GM21529 (cell line): ENCODE measurements around the gene TOMM70.
A peak's percentile ranks its signal among the peaks of the same experiment; 100 is the strongest.

Source experiments
- ATAC-seq: cut with Tn5 transposase; IDR thresholded peaks from one replicate; pipeline ENCODE4 v1.9.1; 2021; ENCODE audit not compliant: unreplicated experiment

Gene TOMM70

GRCh38 chr3:100412912-100413590 is 12.2 kb upstream of the TOMM70 start:
- no peak for ATAC-seq

GRCh38 chr3:100411091-100411982 is 10.4 kb upstream of the TOMM70 start:
- ATAC-seq = no peak

- no peak for ATAC-seq
These were observed 7.2 kb upstream of the TOMM70 start for GRCh38 chr3:100407977-100408532.

- no peak for ATAC-seq
These were observed 6.3 kb upstream of the TOMM70 start for GRCh38 chr3:100407164-100407563.

GRCh38 chr3:100404250-100404548 is 3.3 kb upstream of the TOMM70 start:
- no peak for ATAC-seq

GRCh38 chr3:100403362-100404249 is 2.7 kb upstream of the TOMM70 start:
- no peak for ATAC-seq

GRCh38 chr3:100402891-100403290 is 2.0 kb upstream of the TOMM70 start:
- no peak for ATAC-seq

GRCh38 chr3:100402256-100402655 is 1.4 kb upstream of the TOMM70 start:
- no peak for ATAC-seq

- peak; percentile 13 for ATAC-seq
These were observed 769 bp upstream of the TOMM70 start for GRCh38 chr3:100401674-100402041.

GRCh38 chr3:100400419-100400779 is 490 bp downstream of the TOMM70 start:
- peak; percentile 11 for ATAC-seq

GRCh38 chr3:100399341-100400071 is 1.4 kb downstream of the TOMM70 start:
- no peak for ATAC-seq

- no peak for ATAC-seq
These were observed 3.9 kb downstream of the TOMM70 start for GRCh38 chr3:100396967-100397366.

- ATAC-seq = no peak
These were observed 5.0 kb downstream of the TOMM70 start for GRCh38 chr3:100395679-100396431.

GRCh38 chr3:100389025-100389424 is 11.9 kb downstream of the TOMM70 start:
- ATAC-seq = no peak

- ATAC-seq = no peak
These were observed 14.3 kb downstream of the TOMM70 start for GRCh38 chr3:100386437-100387074.

GRCh38 chr3:100384733-100385525 is 16.0 kb downstream of the TOMM70 start:
- no peak for ATAC-seq

- no peak for ATAC-seq
These were observed 24.6 kb downstream of the TOMM70 start for GRCh38 chr3:100376301-100376700.

GRCh38 chr3:100374521-100374920 is 26.4 kb downstream of the TOMM70 start:
- no peak for ATAC-seq

GRCh38 chr3:100370756-100371155 is 30.1 kb downstream of the TOMM70 start:
- no peak for ATAC-seq
